Fibroblast of lung (primary cell): ENCODE data around the gene CBR1. TPM values are rescaled to one million over a fixed set of nuclear protein-coding genes. Genes with fewer than 3 reads are reported as not detected.

Source experiments
- DNase-seq, 2 donors: peaks; one replicate each; pipeline versions ENCODE4 v3.0.0 to v3.0.0-alpha.2; 2010; ENCODE audit warnings: low read depth in 2 of 2
- H2AFZ ChIP-seq: 2 replicates; pipeline ENCODE4 v1.5.1; 2012; ENCODE audit warnings: low read length, control low read depth, inconsistent platforms
- H3K27ac ChIP-seq: 2 replicates; pipeline ENCODE4 v1.5.1; 2011; ENCODE audit warnings: low read length, control low read depth; ENCODE audit not compliant: insufficient read depth
- H3K27me3 ChIP-seq: 2 replicates; pipeline ENCODE4 v1.5.1; 2011; ENCODE audit warnings: mild to moderate bottlenecking, low read length; ENCODE audit not compliant: control insufficient read depth, insufficient read depth
- H3K36me3 ChIP-seq: 2 replicates; pipeline ENCODE4 v1.5.1; 2011; ENCODE audit warnings: low read length; ENCODE audit not compliant: control insufficient read depth, insufficient read depth
- H3K4me1 ChIP-seq: 2 replicates; pipeline ENCODE4 v1.5.1; 2011; ENCODE audit warnings: low read length; ENCODE audit not compliant: control insufficient read depth, insufficient read depth; ENCODE audit errors: extremely low read depth
- H3K4me2 ChIP-seq: 2 replicates; pipeline ENCODE4 v1.5.1; 2011; ENCODE audit warnings: low read length, control low read depth; ENCODE audit not compliant: insufficient read depth; ENCODE audit errors: extremely low read depth
- H3K4me3 ChIP-seq, 4 experiments: fragments of 200-600 bp in 1 of 4; sonication (generic) in 1 of 4; replicated peaks in 1 of 4; 2 replicates each; pipeline ENCODE4 v1.5.1; 2011 to 2016; ENCODE audit warnings: low read length in 4 of 4, low read depth in 3 of 4, mild to moderate bottlenecking in 3 of 4, control low read depth in 2 of 4, inconsistent platforms in 1 of 4, mixed read lengths in 1 of 4; ENCODE audit not compliant: insufficient read depth in 1 of 4; ENCODE audit errors: control extremely low read depth in 1 of 4
- H3K79me2 ChIP-seq: 2 replicates; pipeline ENCODE4 v1.5.1; 2012; ENCODE audit warnings: mild to moderate bottlenecking, low read length, inconsistent platforms; ENCODE audit not compliant: control insufficient read depth, insufficient read depth
- H3K9ac ChIP-seq: 2 replicates; pipeline ENCODE4 v1.5.1; 2011; ENCODE audit warnings: mild to moderate bottlenecking, low read length, control low read depth; ENCODE audit not compliant: insufficient read depth
- H3K9me3 ChIP-seq: 2 replicates; pipeline ENCODE4 v1.5.1; 2012; ENCODE audit warnings: low read depth, low read length; ENCODE audit not compliant: control insufficient read depth, insufficient read depth
- H4K20me1 ChIP-seq: 2 replicates; pipeline ENCODE4 v1.5.1; 2011; ENCODE audit warnings: low read length; ENCODE audit not compliant: control insufficient read depth, insufficient read depth; ENCODE audit errors: extremely low read depth
- CTCF ChIP-seq, 2 donors: IDR thresholded peaks in 1 of 2; conservative IDR thresholded peaks in 1 of 2; 1 replicate in 1 of 2; 2 replicates in 1 of 2; pipeline ENCODE4 v1.5.1; 2011 to 2012; ENCODE audit warnings: low read length in 2 of 2, control low read depth in 1 of 2, inconsistent platforms in 1 of 2, low read depth in 1 of 2, mild to moderate bottlenecking in 1 of 2
- EZH2 ChIP-seq: IDR thresholded peaks from 2 replicates; pipeline ENCODE4 v1.5.1; 2012; ENCODE audit warnings: low read length, control low read depth, mild to moderate bottlenecking; ENCODE audit errors: missing control alignments
- polyA plus RNA-seq, 2 donors: library from polyadenylated mRNA; depleted of rRNA in 1 of 2; stranded (reverse) in 1 of 2; unstranded in 1 of 2; fragments of >200 nt; gene quantifications; 2 replicates each; pipeline ENCODE4 v1.2.1, GENCODE V29; 2011 to 2012; ENCODE audit warnings: missing spikeins in 1 of 2
- total RNA-seq: library from RNA; depleted of rRNA; stranded (reverse); fragments of >200 nt; gene quantifications from 2 replicates; pipeline ENCODE4 v1.2.1, GENCODE V29; 2014

CBR1 gene
- total and polyA plus RNA-seq, 2 donors (not counting 1 experiment from before 2014, with no cell fraction given): 131 to 152 TPM

GRCh38 chr21:36040389-36040788 is 29.4 kb upstream of the CBR1 start:
- peaks cover 21% of the 10 kb centered on the region for H3K36me3 ChIP-seq
- H3K9me3 ChIP-seq: no peaks in the 10 kb centered on the region
- no peaks in the 10 kb centered on the region for H4K20me1 ChIP-seq
- no peak for TF ChIP-seq CTCF (conservative IDR thresholded peaks at IDR 0.05 in 1 of 2, IDR thresholded peaks at IDR 0.05 in 1 of 2; ENCODE audit: low read depth in 1 of 2, low read length in 2 of 2)
- TF ChIP-seq EZH2: no peak
- H3K27ac ChIP-seq: no peak overlapping the region
- no peaks in the 10 kb centered on the region for H3K27me3 ChIP-seq
- H3K4me2 ChIP-seq: no peak overlapping the region
- H3K79me2 ChIP-seq: no peaks in the 10 kb centered on the region
- no peak overlapping the region for H3K9ac ChIP-seq
- H3K4me3 ChIP-seq: no peak overlapping the region
- H2AFZ ChIP-seq: no peak overlapping the region
- DNase-seq: no peak
- no peaks in the 10 kb centered on the region for H3K4me1 ChIP-seq

- no peak overlapping the region for H2AFZ ChIP-seq
- no peaks in the 10 kb centered on the region for H4K20me1 ChIP-seq
- no peaks in the 10 kb centered on the region for H3K4me1 ChIP-seq
- H3K27me3 ChIP-seq: no peaks in the 10 kb centered on the region
- H3K9me3 ChIP-seq: no peaks in the 10 kb centered on the region
- no peaks in the 10 kb centered on the region for H3K79me2 ChIP-seq
- H3K4me2 ChIP-seq: no peak overlapping the region
- H3K36me3 ChIP-seq: peaks cover 21% of the 10 kb centered on the region
- no peak for TF ChIP-seq CTCF (conservative IDR thresholded peaks at IDR 0.05 in 1 of 2, IDR thresholded peaks at IDR 0.05 in 1 of 2; ENCODE audit: low read depth in 1 of 2, low read length in 2 of 2)
- TF ChIP-seq EZH2: no peak
- H3K4me3 ChIP-seq: no peak overlapping the region
- no peak overlapping the region for H3K27ac ChIP-seq
- no peak for DNase-seq
- H3K9ac ChIP-seq: no peak overlapping the region
Measured at GRCh38 chr21:36041910-36042309, 27.9 kb upstream of the CBR1 start.

GRCh38 chr21:36044056-36044455 is 25.8 kb upstream of the CBR1 start:
- H3K36me3 ChIP-seq: peaks cover 16% of the 10 kb centered on the region
- H3K4me3 ChIP-seq: no peak overlapping the region

More at GRCh38 chr21:36044056-36044455, 25.8 kb upstream of the CBR1 start:
- Histone ChIP-seq H4K20me1 (no peaks in the 10 kb centered on the region), H3K27ac (no peak overlapping the region), H3K9me3 (no peaks in the 10 kb centered on the region), H3K4me2 (no peak overlapping the region), H3K4me1 (no peaks in the 10 kb centered on the region), H3K79me2 (no peaks in the 10 kb centered on the region), H2AFZ (no peak overlapping the region), H3K9ac (no peak overlapping the region), H3K27me3 (no peaks in the 10 kb centered on the region)
- no peak for TF ChIP-seq CTCF (conservative IDR thresholded peaks at IDR 0.05 in 1 of 2, IDR thresholded peaks at IDR 0.05 in 1 of 2; ENCODE audit: low read depth in 1 of 2, low read length in 2 of 2)
- no peak for TF ChIP-seq EZH2
- DNase-seq: no peak
